Ovary (tissue), 9 donors: ENCODE results near the gene SRGAP3. TPM values are rescaled to one million over a fixed set of nuclear protein-coding genes. Genes with fewer than 3 reads are reported as not detected.
"Not testable (repeated sequence)": the region's sequence is repeated elsewhere in the genome, so short reads cannot be mapped to it uniquely, and the experiment has no call there.

Source experiments
- DNase-seq, 5 donors: peaks; one replicate each; pipeline ENCODE4 v3.0.0-alpha.2; 2019 to 2020
- H3K27ac ChIP-seq, 2 donors: fragments of 200-600 bp; one replicate each; pipeline versions ENCODE4 v1.5.1 to v1.8.0; 2019 to 2022
- H3K27me3 ChIP-seq: fragments of 200-600 bp; one replicate; pipeline ENCODE4 v1.8.0; 2022
- H3K36me3 ChIP-seq: fragments of 200-600 bp; sonication (generic); one replicate; pipeline ENCODE4 v1.5.1; 2019
- H3K4me1 ChIP-seq: one replicate; pipeline ENCODE4 v1.8.1; 2013; ENCODE audit warnings: mild to moderate bottlenecking, moderate library complexity; ENCODE audit not compliant: insufficient read depth
- H3K4me3 ChIP-seq: fragments of 200-600 bp; sonication (generic); one replicate; pipeline ENCODE4 v1.5.1; 2017
- H3K9me3 ChIP-seq, 2 donors: fragments of 200-600 bp in 1 of 2; sonication (generic) in 1 of 2; one replicate each; pipeline versions ENCODE4 v1.5.1 to v1.8.1; 2013 to 2019; ENCODE audit warnings: mild to moderate bottlenecking in 1 of 2, moderate library complexity in 1 of 2
- CTCF ChIP-seq, 3 donors: fragments of 450-650 bp in 2 of 3; fragments of 200-600 bp in 1 of 3; IDR thresholded peaks; one replicate each; pipeline versions ENCODE4 v1.5.1 to v1.8.0; 2016 to 2022; ENCODE audit warnings: antibody characterized with exemption in 3 of 3, mild to moderate bottlenecking in 1 of 3
- EP300 ChIP-seq: sonication (generic); formaldehyde crosslinking; IDR thresholded peaks from one replicate; pipeline ENCODE4 v1.6.1; 2017; ENCODE audit warnings: antibody characterized with exemption
- POLR2A ChIP-seq: fragments of 450-650 bp; IDR thresholded peaks from one replicate; pipeline ENCODE4 v1.6.1; 2017; ENCODE audit warnings: antibody characterized with exemption, mild to moderate bottlenecking, moderate library complexity
- WGBS, 3 donors: extraction: QIAGEN DNeasy Blood & Tissue Kit in 1 of 3; methylation state at CpG; one replicate each; pipeline versions ENCODE4 v1.1.5 to v1.1.7; 2013 to 2017; 5-methylcytosine and 5-hydroxymethylcytosine counted together
- intact Hi-C, 4 donors: fragments of 100-400 bp; cut with DNase I; formaldehyde crosslinking; loops; one replicate each; pipeline versions ENCODE4 v1.11.0 to v1.15.1; 2022 to 2023
- polyA plus RNA-seq, 2 donors: library from polyadenylated mRNA; stranded (reverse); fragments of 200-250 nt in 1 of 2; fragments of 350-450 nt in 1 of 2; fragmentation: Illumina TruSeq in 1 of 2; extraction: RNeasy Lipid Tissue Mini Kit (QIAGEN cat#74804) in 1 of 2; gene quantifications; one replicate each; pipeline ENCODE4 v1.2.3, GENCODE V29; 2013 to 2014
- total RNA-seq, 7 donors: library from RNA; depleted of rRNA in 2 of 7; stranded (reverse); fragments of >200 nt in 2 of 7; fragmentation: NEBNext Ultra II Directional in 3 of 7; extraction: Animal tissue kit (Norgen Biotek cat#: 25700) in 3 of 7; gene quantifications; one replicate each; pipeline versions ENCODE4 v1.1.0 to v1.2.4, GENCODE V29; 2016 to 2023
- donor health status: DM: no; HTN: no; CAD: no; lungs with moderate emphysema.
- donor health status: DM: no; HTN: no; CAD: no.
- donor health status: Bipolar disorder and iron deficiency.
- donor health status: DM: yes; HTN: yes; CAD: no.
- donor health status: DM: no; HTN: no; CAD: no.
- donor health status: DM: yes; HTN: yes; CAD: no.

The SRGAP3 gene
- total and polyA plus RNA-seq, 9 donors, result 2.1 to 36.8 (median 13.1) TPM

- no peak overlapping the region for H3K4me3 ChIP-seq
- intact Hi-C loops, result loop anchor here in 1 of 4 donors (10.0 kb wide), 1 partner anchor 218 kb away; no protein-coding TSS in a partner anchor
- H3K9me3 ChIP-seq, result no peaks in the 10 kb centered on the region
- H3K36me3 ChIP-seq, result no peaks in the 10 kb centered on the region
- DNase-seq, result no peak
- H3K27ac ChIP-seq, result no peak overlapping the region
- H3K4me1 ChIP-seq, result no peaks in the 10 kb centered on the region
- H3K27me3 ChIP-seq, result no peaks in the 10 kb centered on the region
- no peak for TF ChIP-seq CTCF (IDR thresholded peaks at IDR 0.05)
- WGBS, 3 donors, result 85 to 87% (median 86%) methylated on average over 3 of the region's 3 CpGs
Observed at GRCh38 chr3:9293076-9293475, 43.6 kb upstream of the SRGAP3 start.

GRCh38 chr3:9292516-9292915 lies 43.1 kb upstream of the SRGAP3 start:
- no peak for DNase-seq
- H3K4me1 ChIP-seq, result no peaks in the 10 kb centered on the region

GRCh38 chr3:9291821-9292410 lies 42.5 kb upstream of the SRGAP3 start:
- Histone ChIP-seq H3K27ac (no peak overlapping the region), H3K27me3 (no peaks in the 10 kb centered on the region), H3K36me3 (no peaks in the 10 kb centered on the region), H3K4me3 (no peak overlapping the region), H3K9me3 (no peaks in the 10 kb centered on the region), H3K4me1 (no peaks in the 10 kb centered on the region)
- intact Hi-C loops, result loop anchor here in 1 of 4 donors (10.0 kb wide), 1 partner anchor 217 kb away; no protein-coding TSS in a partner anchor
- no peak for DNase-seq
- TF ChIP-seq CTCF (IDR thresholded peaks at IDR 0.05), result no peak
- TF ChIP-seq POLR2A, result no peak
- WGBS, 3 donors, result 69 to 76% (median 76%) methylated on average over 6 of the region's 6 CpGs

More at GRCh38 chr3:9292516-9292915, 43.1 kb upstream of the SRGAP3 start:
- TF ChIP-seq CTCF (IDR thresholded peaks at IDR 0.05) (no peak), EP300 (no peak), POLR2A (no peak)
- no peak overlapping the region for H3K27ac ChIP-seq
- no peaks in the 10 kb centered on the region for H3K36me3 ChIP-seq
- H3K9me3 ChIP-seq, result no peaks in the 10 kb centered on the region
- no peaks in the 10 kb centered on the region for H3K27me3 ChIP-seq
- intact Hi-C loops, result loop anchor here in 1 of 4 donors (10.0 kb wide), 1 partner anchor 218 kb away; no protein-coding TSS in a partner anchor
- H3K4me3 ChIP-seq, result no peak overlapping the region
- 92 to 94% (median 93%) methylated on average over 2 of the region's 2 CpGs for WGBS, 3 donors

- WGBS, 3 donors, result 74 to 87% (median 85%) methylated on average over 2 of the region's 2 CpGs
- H3K9me3 ChIP-seq, result no peaks in the 10 kb centered on the region
- H3K4me3 ChIP-seq, result no peak overlapping the region
- no peaks in the 10 kb centered on the region for H3K36me3 ChIP-seq
- H3K4me1 ChIP-seq, result no peaks in the 10 kb centered on the region
- DNase-seq, result no peak
- no peak overlapping the region for H3K27ac ChIP-seq
- no peaks in the 10 kb centered on the region for H3K27me3 ChIP-seq
- TF ChIP-seq EP300 (no peak), POLR2A (no peak), CTCF (IDR thresholded peaks at IDR 0.05) (no peak)
- intact Hi-C loops, result loop anchor here in 1 of 4 donors (10.0 kb wide), 1 partner anchor 216 kb away; no protein-coding TSS in a partner anchor
Observed at GRCh38 chr3:9290566-9290965, 41.1 kb upstream of the SRGAP3 start.

GRCh38 chr3:9281533-9281932 lies 32.1 kb upstream of the SRGAP3 start:
- H3K27ac ChIP-seq, DNase-seq, intact Hi-C loops, H3K4me1 ChIP-seq, H3K27me3 ChIP-seq, H3K4me3 ChIP-seq, H3K36me3 ChIP-seq, H3K9me3 ChIP-seq: not testable (repeated sequence)
- 89 to 97% (median 95%) methylated on average over 8 of the region's 8 CpGs for WGBS, 3 donors
